Heart left ventricle (tissue), 13 donors: ENCODE measurements around the gene TTR.

Experiments
- CTCF ChIP-seq, 12 donors: fragments of 200-600 bp; sonication (generic) in 4 of 12; IDR thresholded peaks; one replicate each; pipeline versions ENCODE4 v1.5.0 to v1.8.0; 2018 to 2022; ENCODE audit warnings: antibody characterized with exemption in 12 of 12, mild to moderate bottlenecking in 5 of 12
- POLR2A ChIP-seq, 2 donors: fragments of 450-650 bp; IDR thresholded peaks; one replicate each; pipeline ENCODE4 v1.6.1; 2017; ENCODE audit warnings: antibody characterized with exemption in 2 of 2, mild to moderate bottlenecking in 2 of 2, moderate library complexity in 2 of 2
- donor health status: ischemic (EF 13 %, LVEDD 7.1; RV severe dilation, severe dysfunction).
- donor health status: DM: no; HTN: yes; CAD: no.
- donor health status: DM: no; HTN: no; CAD: no.
- donor health status: ischemic (EF 25% LVEDD 6.9; RV normal size, moderate dysfunction).
- donor health status: ischemic (EF 25% LVEDD 5.7; RV mildly dilated, moderate dysfunction).
- donor health status: ischemic (EF 35%, LVEDD 5.7; RV mildly dilated, moderate dysfunction).
- donor health status: nonischemic (EF 11% LVEDD 7.7; RV severe dilation, severe dysfunction).
- donor health status: DM: yes; HTN: yes; CAD: no.
- donor health status: PGD.
- donor health status: ischemic (EF 29% LVEDD 5.4; RV normal size, mild dysfunction).
- donor health status: nonischemic (EF 23%, LVEDD 6.1; RV moderate dilation, normal function).

- TF ChIP-seq POLR2A (IDR thresholded peaks at IDR 0.05) (no peak), CTCF (IDR thresholded peaks at IDR 0.05) (no peak)
Measured at GRCh38 chr18:31643003-31643402, 51.3 kb downstream of the TTR start.
